Tibial nerve (tissue), 4 donors: Measurements from ENCODE around the gene SLC35E1. TPM values are rescaled to one million over a fixed set of nuclear protein-coding genes. Genes with fewer than 3 reads are reported as not detected.

Experiments
- DNase-seq, 2 donors: peaks; one replicate each; pipeline ENCODE4 v3.0.0-alpha.2; 2019; ENCODE audit warnings: low spot score in 2 of 2
- H3K27ac ChIP-seq, 4 donors: fragments of 200-600 bp; sonication (generic) in 3 of 4; one replicate each; pipeline ENCODE4 v1.5.1; 2017 to 2019; ENCODE audit warnings: mild to moderate bottlenecking in 1 of 4
- H3K27me3 ChIP-seq, 2 donors: fragments of 200-600 bp; sonication (generic) in 1 of 2; one replicate each; pipeline versions ENCODE4 v1.5.1 to v1.6.0; 2017 to 2019
- H3K36me3 ChIP-seq, 3 donors: fragments of 200-600 bp; sonication (generic); one replicate each; pipeline ENCODE4 v1.5.1; 2018 to 2019
- H3K4me1 ChIP-seq, 4 donors: fragments of 200-600 bp; sonication (generic) in 3 of 4; one replicate each; pipeline ENCODE4 v1.5.1; 2017 to 2019
- H3K4me3 ChIP-seq, 4 donors: fragments of 200-600 bp; sonication (generic) in 3 of 4; one replicate each; pipeline ENCODE4 v1.5.1; 2017 to 2019; ENCODE audit warnings: mild to moderate bottlenecking in 1 of 4, moderate library complexity in 1 of 4
- H3K9me3 ChIP-seq, 4 donors: fragments of 200-600 bp; sonication (generic) in 3 of 4; one replicate each; pipeline ENCODE4 v1.5.1; 2017 to 2019
- CTCF ChIP-seq, 5 experiments: fragments of 200-600 bp in 3 of 5; fragments of 450-650 bp in 2 of 5; sonication (generic) in 3 of 5; IDR thresholded peaks; one replicate each; pipeline ENCODE4 v1.5.1; 2016 to 2019; ENCODE audit warnings: antibody characterized with exemption in 5 of 5, mild to moderate bottlenecking in 3 of 5, moderate library complexity in 2 of 5
- EP300 ChIP-seq, 2 donors: sonication (generic); formaldehyde crosslinking; IDR thresholded peaks; one replicate each; pipeline ENCODE4 v1.6.1; 2017; ENCODE audit warnings: antibody characterized with exemption in 2 of 2, mild to moderate bottlenecking in 1 of 2
- POLR2A ChIP-seq, 2 donors: fragments of 450-650 bp; IDR thresholded peaks; one replicate each; pipeline ENCODE4 v1.6.1; 2017; ENCODE audit warnings: antibody characterized with exemption in 2 of 2, mild to moderate bottlenecking in 2 of 2, moderate library complexity in 2 of 2
- WGBS, 2 donors: methylation state at CpG; one replicate each; pipeline ENCODE4 v1.1.5; 2018; 5-methylcytosine and 5-hydroxymethylcytosine counted together
- total RNA-seq, 4 donors: library from RNA; depleted of rRNA; stranded (reverse); fragments of >200 nt; gene quantifications; one replicate each; pipeline ENCODE4 v1.1.0, GENCODE V29; 2016

Gene SLC35E1
- total RNA-seq, 4 donors from 2014 or later: 24.9 to 29.5 (median 28.0) TPM

GRCh38 chr19:16542910-16543472, 29.2 kb downstream of the SLC35E1 start:
- no peaks in the 10 kb centered on the region for H3K27me3 ChIP-seq
- peak overlapping the region; percentile 35 to 91 (median 90) for H3K27ac ChIP-seq
- no peak for DNase-seq
- no peak for TF ChIP-seq POLR2A (IDR thresholded peaks at IDR 0.05)
- TF ChIP-seq EP300 (IDR thresholded peaks at IDR 0.05): no peak
- no peak for TF ChIP-seq CTCF (IDR thresholded peaks at IDR 0.05)
- 2 to 5% methylated on average over 15 of the region's 15 CpGs for WGBS, 2 donors
- H3K4me3 ChIP-seq: peak overlapping the region; percentile 54 to 100 (median 84)
- H3K36me3 ChIP-seq: peaks cover 0 to 24% (median 0%) of the 10 kb centered on the region in 3 donors
- no peaks in the 10 kb centered on the region for H3K9me3 ChIP-seq
- H3K4me1 ChIP-seq: peaks cover 8 to 47% (median 33%) of the 10 kb centered on the region in 4 donors

GRCh38 chr19:16542045-16542909, 29.9 kb downstream of the SLC35E1 start, which contains the start of gene CHERP:
CHERP (minus strand) TSS chr19:16542437; CDS start chr19:16542378, 59 bp downstream.
- peaks cover 0 to 32% (median 4%) of the 10 kb centered on the region in 3 donors for H3K36me3 ChIP-seq
- no peaks in the 10 kb centered on the region for H3K27me3 ChIP-seq
- H3K9me3 ChIP-seq: no peaks in the 10 kb centered on the region
- WGBS, 2 donors: 1% methylated on average over 35 to 100 of the region's 108 CpGs
- peak within 1 kb of the TSS; percentile 54 to 100 (median 84) for H3K4me3 ChIP-seq
- peaks cover 8 to 53% (median 33%) of the 10 kb centered on the region in 4 donors for H3K4me1 ChIP-seq
- peak within 1 kb of the TSS; percentile 35 to 91 (median 90) for H3K27ac ChIP-seq
- peak; percentile 74 to 81 for DNase-seq
- TF ChIP-seq EP300 (IDR thresholded peaks at IDR 0.05) (peak; percentile 96 to 97), POLR2A (IDR thresholded peaks at IDR 0.05) (peak; percentile 50 to 74), CTCF (IDR thresholded peaks at IDR 0.05) (peak in 4 of 5 experiments; percentile 2 to 56 (median 29))

- WGBS, 2 donors: 1% methylated on average over 29 of the region's 29 CpGs
- no peak for DNase-seq
- TF ChIP-seq POLR2A (IDR thresholded peaks at IDR 0.05): no peak
- no peak for TF ChIP-seq EP300 (IDR thresholded peaks at IDR 0.05)
- TF ChIP-seq CTCF (IDR thresholded peaks at IDR 0.05): no peak
Measured at GRCh38 chr19:16541526-16542044, 30.6 kb downstream of the SLC35E1 start.

GRCh38 chr19:16540948-16541347, 31.3 kb downstream of the SLC35E1 start:
- peaks cover 8 to 61% (median 33%) of the 10 kb centered on the region in 4 donors for H3K4me1 ChIP-seq
- H3K9me3 ChIP-seq: no peaks in the 10 kb centered on the region
- H3K27me3 ChIP-seq: no peaks in the 10 kb centered on the region
- TF ChIP-seq CTCF (IDR thresholded peaks at IDR 0.05): no peak
- TF ChIP-seq EP300 (IDR thresholded peaks at IDR 0.05): no peak
- TF ChIP-seq POLR2A (IDR thresholded peaks at IDR 0.05): no peak
- 83 to 86% methylated on average over 12 of the region's 12 CpGs for WGBS, 2 donors
- peaks cover 0 to 45% (median 5%) of the 10 kb centered on the region in 3 donors for H3K36me3 ChIP-seq
- H3K4me3 ChIP-seq: peak overlapping the region; percentile 54 to 100 (median 84)
- peak overlapping the region in 1 of 4 donors; percentile 89 for H3K27ac ChIP-seq
- no peak for DNase-seq

More at GRCh38 chr19:16541526-16542044, 30.6 kb downstream of the SLC35E1 start:
- peak overlapping the region; percentile 54 to 100 (median 84) for H3K4me3 ChIP-seq
- peak overlapping the region; percentile 35 to 91 (median 90) for H3K27ac ChIP-seq
- no peaks in the 10 kb centered on the region for H3K9me3 ChIP-seq
- H3K36me3 ChIP-seq: peaks cover 0 to 39% (median 4%) of the 10 kb centered on the region in 3 donors
- H3K4me1 ChIP-seq: peaks cover 8 to 60% (median 33%) of the 10 kb centered on the region in 4 donors
- no peaks in the 10 kb centered on the region for H3K27me3 ChIP-seq
